HCT116 (cell line): ENCODE results near the gene APBA1.

ENCODE experiments used
- JUND ChIP-seq: IDR thresholded peaks from 2 replicates; pipeline ENCODE4 v1.6.1; 2012
- POLR2A ChIP-seq: IDR thresholded peaks from 2 replicates; pipeline ENCODE4 v1.7.0; 2011; ENCODE audit warnings: borderline replicate concordance; ENCODE audit not compliant: insufficient read depth, insufficient read length; ENCODE audit errors: extremely low read depth
- TCF7L2 ChIP-seq: IDR thresholded peaks from 2 replicates; pipeline ENCODE4 v1.7.0; 2011; ENCODE audit warnings: borderline replicate concordance, inconsistent platforms; ENCODE audit not compliant: insufficient read depth, insufficient read length; ENCODE audit errors: extremely low read depth
- ZFX ChIP-seq: fragments of 450-650 bp; IDR thresholded peaks from 2 replicates; pipeline ENCODE4 v1.6.1; 2017
- ZNF274 ChIP-seq: fragments of 200-500 bp; sonication (Bioruptor generic); IDR thresholded peaks from 2 replicates; pipeline ENCODE4 v1.6.1; 2014; ENCODE audit warnings: mild to moderate bottlenecking, low read depth, low read length, inconsistent platforms
- TF ChIP-seq, protein P1 (sequence below), 3 experiments: fragments of 200-600 bp in 1 of 3; sonication (generic) in 1 of 3; IDR thresholded peaks in 2 of 3; conservative IDR thresholded peaks in 1 of 3; 2 replicates each; pipeline ENCODE4 v1.5.1; 2012 to 2017; ENCODE audit warnings: low read depth in 2 of 3, low read length in 2 of 3, antibody characterized with exemption in 1 of 3, borderline replicate concordance in 1 of 3, control low read depth in 1 of 3, mild to moderate bottlenecking in 1 of 3, mixed read lengths in 1 of 3, mixed run types in 1 of 3, moderate library complexity in 1 of 3; ENCODE audit not compliant: insufficient read depth in 1 of 3
- TF ChIP-seq, protein P2 (sequence below): IDR thresholded peaks from 2 replicates; pipeline ENCODE4 v1.6.1; 2012; ENCODE audit warnings: low read depth

DNA sequence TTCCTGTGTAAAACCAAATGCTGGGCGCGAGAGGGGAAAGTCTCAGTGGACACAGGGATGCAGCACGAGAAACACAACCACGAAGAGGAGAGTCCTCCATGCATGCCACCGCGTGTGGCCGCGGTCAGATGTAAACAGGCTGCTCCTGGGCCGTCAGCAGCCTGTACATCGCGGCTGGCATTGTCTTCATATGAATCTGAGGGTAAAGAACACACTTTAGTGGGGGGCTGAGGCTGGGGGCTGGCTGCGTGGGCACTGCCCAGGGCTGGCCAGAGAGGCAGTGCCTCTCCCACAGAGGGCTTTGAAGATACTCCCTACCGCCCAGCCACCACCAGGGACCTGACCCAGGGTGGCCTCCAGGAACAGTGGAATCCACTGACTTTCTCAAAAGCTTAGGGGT, 241.0 kb downstream of the APBA1 start:
- TF ChIP-seq, protein P1, sequence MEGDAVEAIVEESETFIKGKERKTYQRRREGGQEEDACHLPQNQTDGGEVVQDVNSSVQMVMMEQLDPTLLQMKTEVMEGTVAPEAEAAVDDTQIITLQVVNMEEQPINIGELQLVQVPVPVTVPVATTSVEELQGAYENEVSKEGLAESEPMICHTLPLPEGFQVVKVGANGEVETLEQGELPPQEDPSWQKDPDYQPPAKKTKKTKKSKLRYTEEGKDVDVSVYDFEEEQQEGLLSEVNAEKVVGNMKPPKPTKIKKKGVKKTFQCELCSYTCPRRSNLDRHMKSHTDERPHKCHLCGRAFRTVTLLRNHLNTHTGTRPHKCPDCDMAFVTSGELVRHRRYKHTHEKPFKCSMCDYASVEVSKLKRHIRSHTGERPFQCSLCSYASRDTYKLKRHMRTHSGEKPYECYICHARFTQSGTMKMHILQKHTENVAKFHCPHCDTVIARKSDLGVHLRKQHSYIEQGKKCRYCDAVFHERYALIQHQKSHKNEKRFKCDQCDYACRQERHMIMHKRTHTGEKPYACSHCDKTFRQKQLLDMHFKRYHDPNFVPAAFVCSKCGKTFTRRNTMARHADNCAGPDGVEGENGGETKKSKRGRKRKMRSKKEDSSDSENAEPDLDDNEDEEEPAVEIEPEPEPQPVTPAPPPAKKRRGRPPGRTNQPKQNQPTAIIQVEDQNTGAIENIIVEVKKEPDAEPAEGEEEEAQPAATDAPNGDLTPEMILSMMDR (IDR thresholded peaks at IDR 0.05 in 2 of 3, conservative IDR thresholded peaks at IDR 0.05 in 1 of 3; ENCODE audit: borderline replicate concordance in 1 of 3, insufficient read depth in 1 of 3, low read depth in 2 of 3, low read length in 2 of 3) = no peak
- TF ChIP-seq POLR2A = no peak
- TF ChIP-seq ZNF274 = no peak
- TF ChIP-seq JUND = no peak
- TF ChIP-seq, protein P2, sequence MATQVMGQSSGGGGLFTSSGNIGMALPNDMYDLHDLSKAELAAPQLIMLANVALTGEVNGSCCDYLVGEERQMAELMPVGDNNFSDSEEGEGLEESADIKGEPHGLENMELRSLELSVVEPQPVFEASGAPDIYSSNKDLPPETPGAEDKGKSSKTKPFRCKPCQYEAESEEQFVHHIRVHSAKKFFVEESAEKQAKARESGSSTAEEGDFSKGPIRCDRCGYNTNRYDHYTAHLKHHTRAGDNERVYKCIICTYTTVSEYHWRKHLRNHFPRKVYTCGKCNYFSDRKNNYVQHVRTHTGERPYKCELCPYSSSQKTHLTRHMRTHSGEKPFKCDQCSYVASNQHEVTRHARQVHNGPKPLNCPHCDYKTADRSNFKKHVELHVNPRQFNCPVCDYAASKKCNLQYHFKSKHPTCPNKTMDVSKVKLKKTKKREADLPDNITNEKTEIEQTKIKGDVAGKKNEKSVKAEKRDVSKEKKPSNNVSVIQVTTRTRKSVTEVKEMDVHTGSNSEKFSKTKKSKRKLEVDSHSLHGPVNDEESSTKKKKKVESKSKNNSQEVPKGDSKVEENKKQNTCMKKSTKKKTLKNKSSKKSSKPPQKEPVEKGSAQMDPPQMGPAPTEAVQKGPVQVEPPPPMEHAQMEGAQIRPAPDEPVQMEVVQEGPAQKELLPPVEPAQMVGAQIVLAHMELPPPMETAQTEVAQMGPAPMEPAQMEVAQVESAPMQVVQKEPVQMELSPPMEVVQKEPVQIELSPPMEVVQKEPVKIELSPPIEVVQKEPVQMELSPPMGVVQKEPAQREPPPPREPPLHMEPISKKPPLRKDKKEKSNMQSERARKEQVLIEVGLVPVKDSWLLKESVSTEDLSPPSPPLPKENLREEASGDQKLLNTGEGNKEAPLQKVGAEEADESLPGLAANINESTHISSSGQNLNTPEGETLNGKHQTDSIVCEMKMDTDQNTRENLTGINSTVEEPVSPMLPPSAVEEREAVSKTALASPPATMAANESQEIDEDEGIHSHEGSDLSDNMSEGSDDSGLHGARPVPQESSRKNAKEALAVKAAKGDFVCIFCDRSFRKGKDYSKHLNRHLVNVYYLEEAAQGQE = no peak
- no peak for TF ChIP-seq TCF7L2
- TF ChIP-seq ZFX = no peak
